GM12878 (cell line): ENCODE measurements around the gene DDIT4. TPM values are rescaled to one million over a fixed set of nuclear protein-coding genes. Genes with fewer than 3 reads are reported as not detected.

Experiments used
- ATAC-seq: fragments of 200-7000 bp; cut with Tn5 transposase; 3 replicates; pipeline ENCODE4 v1.9.1; 2020; ENCODE audit warnings: mild to moderate bottlenecking, moderate library complexity
- BruUV-seq: library from RNA; stranded (reverse); fragments of 400-500 nt; replicated peaks from 2 replicates; lab custom pipeline; 2021; lab: Mats Ljungman, UMichigan
- CTCF ChIA-PET: fragments of 300-600 bp; sonication (Branson Sonifier 250); formaldehyde crosslinking; extraction: SDS; loops from one replicate; lab custom pipeline; 2021; ENCODE audit warnings: inconsistent platforms; lab: Yijun Ruan, JAX
- POLR2A ChIA-PET: fragments of 350-600 bp; formaldehyde crosslinking; extraction: SDS; loops from one replicate; lab custom pipeline; 2021; ENCODE audit warnings: inconsistent platforms; lab: Charles Lee
- RAD21 ChIA-PET: fragments of 300-600 bp; sonication (Branson Sonifier 250); formaldehyde crosslinking; loops from one replicate; lab custom pipeline; 2023; ENCODE audit warnings: antibody characterized with exemption; ENCODE audit not compliant: unreplicated experiment; lab: Charles Lee
- SMC1A ChIA-PET: fragments of 300-600 bp; sonication (Branson Sonifier 250); formaldehyde crosslinking; loops from one replicate; lab custom pipeline; 2023; ENCODE audit not compliant: unreplicated experiment, uncharacterized antibody; lab: Charles Lee
- DNase-seq: peaks from one replicate; pipeline ENCODE4 v3.0.0-alpha.2; 2011; ENCODE audit warnings: low read depth, low spot score
- FAIRE-seq: peaks from 3 replicates; lab custom pipeline; 2011; peaks lifted over from hg19 to GRCh38; lab: Jason Lieb, UNC
- H2AFZ ChIP-seq: 2 replicates; pipeline ENCODE4 v1.6.0; 2011; ENCODE audit warnings: low read depth, low read length, control low read depth; ENCODE audit not compliant: control insufficient read depth
- H3K27ac ChIP-seq: 2 replicates; pipeline ENCODE4 v1.5.1; 2011; ENCODE audit warnings: control low read depth; ENCODE audit not compliant: control insufficient read depth, insufficient read depth
- H3K27me3 ChIP-seq, 2 experiments: replicated peaks in 1 of 2; 2 replicates each; pipeline versions ENCODE4 v1.6.0 to v1.6.1; 2011; ENCODE audit warnings: low read length in 1 of 2; ENCODE audit not compliant: control insufficient read depth in 2 of 2, insufficient read depth in 2 of 2
- H3K36me3 ChIP-seq, 2 experiments: 2 replicates each; pipeline ENCODE4 v1.5.1; 2011; ENCODE audit warnings: low read length in 1 of 2; ENCODE audit not compliant: control insufficient read depth in 2 of 2, insufficient read depth in 2 of 2
- H3K4me1 ChIP-seq: 2 replicates; pipeline ENCODE4 v1.6.1; 2011; ENCODE audit warnings: mild to moderate bottlenecking, low read length, moderate library complexity, mixed read lengths; ENCODE audit not compliant: control insufficient read depth, insufficient read depth
- H3K4me2 ChIP-seq: 2 replicates; pipeline ENCODE4 v1.6.0; 2011; ENCODE audit warnings: control low read depth; ENCODE audit not compliant: control insufficient read depth, insufficient read depth
- H3K4me3 ChIP-seq: fragments of 200-600 bp; sonication (generic); 2 replicates; pipeline ENCODE4 v1.5.1; 2016
- H3K79me2 ChIP-seq: 2 replicates; pipeline ENCODE4 v1.6.0; 2011; ENCODE audit warnings: low read length; ENCODE audit not compliant: control insufficient read depth, insufficient read depth
- H3K9ac ChIP-seq: 2 replicates; pipeline ENCODE4 v1.8.0; 2011; ENCODE audit warnings: low read length, control low read depth, mixed read lengths; ENCODE audit not compliant: control insufficient read depth, insufficient read depth
- H3K9me3 ChIP-seq: replicated peaks from 3 replicates; pipeline ENCODE4 v1.5.1; 2011; ENCODE audit warnings: mild to moderate bottlenecking, low read length; ENCODE audit not compliant: control insufficient read depth, insufficient read depth
- H4K20me1 ChIP-seq: 2 replicates; pipeline ENCODE4 v1.6.0; 2011; ENCODE audit not compliant: control insufficient read depth, insufficient read depth
- BRCA1 ChIP-seq: IDR thresholded peaks from 2 replicates; pipeline ENCODE4 v1.6.1; 2011; ENCODE audit warnings: low read depth, low read length, improper control_type of control experiment
- CBX5 ChIP-seq: sonication (generic); IDR thresholded peaks from 2 replicates; pipeline ENCODE4 v1.6.1; 2016; ENCODE audit warnings: low read depth, moderate library complexity, mild to moderate bottlenecking, inconsistent platforms
- CREM ChIP-seq: IDR thresholded peaks from 2 replicates; pipeline ENCODE4 v1.6.1; 2014; ENCODE audit warnings: antibody characterized with exemption, low read depth
- FOXK2 ChIP-seq: fragments of 450-650 bp; IDR thresholded peaks from 2 replicates; pipeline ENCODE4 v1.6.1; 2017; ENCODE audit warnings: mild to moderate bottlenecking, moderate library complexity
- HDGF ChIP-seq: fragments of 450-650 bp; IDR thresholded peaks from 2 replicates; pipeline ENCODE4 v1.6.1; 2016; ENCODE audit warnings: antibody characterized with exemption
- POLR2A ChIP-seq: IDR thresholded peaks from 2 replicates; pipeline ENCODE4 v1.6.1; 2011; ENCODE audit warnings: low read depth, mild to moderate bottlenecking, low read length
- RAD51 ChIP-seq: fragments of 450-650 bp; IDR thresholded peaks from 2 replicates; pipeline ENCODE4 v1.6.1; 2016; ENCODE audit warnings: moderate library complexity, mild to moderate bottlenecking, inconsistent platforms
- RUNX3 ChIP-seq: IDR thresholded peaks from 2 replicates; pipeline ENCODE4 v1.6.1; 2012; ENCODE audit warnings: low read length, inconsistent platforms
- SREBF2 ChIP-seq: IDR thresholded peaks from 2 replicates; pipeline ENCODE4 v1.6.1; 2012; ENCODE audit warnings: mild to moderate bottlenecking, low read length
- TCF7 ChIP-seq: IDR thresholded peaks from 2 replicates; pipeline ENCODE4 v1.6.1; 2014; ENCODE audit warnings: antibody characterized with exemption, borderline replicate concordance
- WRNIP1 ChIP-seq: IDR thresholded peaks from 2 replicates; pipeline ENCODE4 v1.6.1; 2011; ENCODE audit warnings: low read depth, low read length, improper control_type of control experiment, borderline replicate concordance
- ZBED1 ChIP-seq: IDR thresholded peaks from 2 replicates; pipeline ENCODE4 v1.6.1; 2016; ENCODE audit warnings: borderline replicate concordance
- ZNF207 ChIP-seq: fragments of 450-650 bp; IDR thresholded peaks from 2 replicates; pipeline ENCODE4 v1.6.1; 2014; ENCODE audit warnings: antibody characterized with exemption, mild to moderate bottlenecking, borderline replicate concordance
- WGBS: methylation state at CpG from one replicate; pipeline ENCODE4 v1.1.6; 2016; ENCODE audit warnings: low lambda C conversion rate; ENCODE audit not compliant: insufficient replicate concordance, insufficient coverage; ENCODE audit errors: missing lambda C conversion rate; 5-methylcytosine and 5-hydroxymethylcytosine counted together
- in situ Hi-C: fragments of 300-500 bp; cut with MboI; formaldehyde crosslinking; loops from 9 replicates; pipeline ENCODE4 v1.14.3; 2018; ENCODE audit warnings: mixed read lengths
- intact Hi-C: fragments of 100-400 bp; cut with micrococcal nuclease; formaldehyde crosslinking; loops from one replicate; pipeline ENCODE4 v1.14.2; 2022; ENCODE audit not compliant: unreplicated experiment
- polyA plus RNA-seq, 11 experiments: library from polyadenylated mRNA; depleted of rRNA in 4 of 11; unstranded in 6 of 11; stranded (reverse) in 5 of 11; fragments of >200 nt; fragmentation: Nextera tagmentation in 4 of 11; fragmentation: Illumina TruSeq in 1 of 11; extraction: Ambion mirVana in 4 of 11; extraction: Trizol in 1 of 11; gene quantifications; 1 replicate in 1 of 11; 2 replicates in 10 of 11; pipeline versions ENCODE4 v1.2.1 to v1.2.3, GENCODE V29; 2011 to 2016; ENCODE audit warnings: inconsistent platforms in 2 of 11, missing spikeins in 2 of 11, low read depth in 1 of 11
- total RNA-seq, 4 experiments: library from RNA; depleted of rRNA in 3 of 4; stranded (reverse); fragments of >200 nt in 3 of 4; fragmentation: Illumina TruSeq in 1 of 4; extraction: Trizol in 1 of 4; gene quantifications; 2 replicates each; pipeline versions ENCODE4 v1.2.1 to v1.2.3, GENCODE V29; 2013 to 2021
- TF ChIP-seq, protein P1 (sequence below): fragments of 450-650 bp; IDR thresholded peaks from 2 replicates; pipeline ENCODE4 v1.6.1; 2017; ENCODE audit warnings: mild to moderate bottlenecking, moderate library complexity
- TF ChIP-seq, protein P2 (sequence below): IDR thresholded peaks from 2 replicates; pipeline ENCODE4 v1.6.1; 2012; ENCODE audit warnings: mild to moderate bottlenecking, low read depth, low read length
- TF ChIP-seq, protein P3 (sequence below): fragments of 450-650 bp; IDR thresholded peaks from 2 replicates; pipeline ENCODE4 v1.6.1; 2016; ENCODE audit warnings: mild to moderate bottlenecking

The DDIT4 gene
- total and polyA plus RNA-seq, 10 of the 15 experiments (the other 5 are each of a cell fraction or from before 2014, with no cell fraction given): 2.1 to 277 (median 183) TPM

DNA sequence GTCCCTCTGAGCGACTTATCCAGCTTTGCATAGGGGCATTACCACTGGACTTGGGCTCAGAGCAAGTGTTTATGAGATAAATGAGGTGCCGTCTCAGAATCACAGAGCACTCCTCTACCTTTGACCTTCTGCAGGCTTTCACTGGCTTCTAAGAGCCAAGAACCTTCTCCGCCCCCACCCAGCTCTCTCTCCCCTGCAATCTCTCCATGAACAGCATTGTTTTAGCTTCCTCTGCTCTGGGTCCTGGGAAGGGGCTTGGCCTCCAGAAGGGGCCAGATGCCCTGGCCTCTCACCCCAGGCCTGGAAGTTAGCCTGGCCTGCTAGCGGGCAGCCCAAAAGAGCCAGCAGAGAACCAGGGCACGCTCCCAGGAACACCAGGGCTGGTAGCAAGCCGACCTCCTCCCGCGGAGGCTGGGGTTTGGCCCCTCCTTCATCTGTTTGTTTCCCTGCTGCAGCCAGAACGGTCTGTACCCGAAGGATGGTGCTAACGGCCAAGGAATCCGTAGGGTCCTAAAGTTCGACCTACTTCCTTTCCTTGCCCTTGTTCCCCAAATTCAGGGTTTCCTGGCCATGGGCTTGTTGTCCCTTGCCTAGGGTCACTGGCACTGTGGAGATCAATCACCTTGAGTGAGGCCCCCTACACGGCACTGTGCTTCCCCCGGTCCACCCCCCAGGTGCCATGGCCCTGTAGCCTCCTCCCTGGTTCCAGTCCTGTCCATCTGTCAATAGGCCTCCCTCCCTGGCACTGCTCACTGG lies 18.7 kb upstream of the DDIT4 start:
- Histone ChIP-seq H3K36me3 (no peaks in the 10 kb centered on the region), H3K9ac (peak overlapping the region; percentile 63), H3K4me1 (peaks cover 72% of the 10 kb centered on the region), H3K4me2 (peak overlapping the region; percentile 56), H3K27me3 (no peaks in the 10 kb centered on the region), H3K27ac (peak overlapping the region; percentile 90), H2AFZ (peak overlapping the region; percentile 80), H3K4me3 (peak overlapping the region; percentile 10; the same call in 1 of the 2 replicates), H3K9me3 (no peaks in the 10 kb centered on the region), H4K20me1 (no peaks in the 10 kb centered on the region), H3K79me2 (no peaks in the 10 kb centered on the region)
- ATAC-seq (peak; percentile 73), DNase-seq (no peak), FAIRE-seq (no peak)
- ChIA-PET SMC1A (interaction anchor here (0.6 to 21.0 kb wide), 21 partner anchors 8 to 440 kb away, joined by 3 to 275 read pairs (median 5); partner anchors contain the start of genes ANAPC16, ASCC1 and DDIT4), RAD21 (interaction anchor here (0.6 to 13.0 kb wide), 18 partner anchors 8 to 270 kb away, joined by 3 to 200 read pairs (median 7); partner anchors contain the start of genes ANAPC16, ASCC1 and DDIT4), POLR2A (interaction anchor here (0.5 to 11.6 kb wide), 27 partner anchors 8 to 413 kb away, joined by 3 to 84 read pairs (median 6); partner anchors contain the start of genes ASCC1 and DDIT4), CTCF (interaction anchor here (0.9 to 3.5 kb wide), 14 partner anchors 8 to 299 kb away, joined by 3 to 24 read pairs (median 6); no protein-coding TSS in a partner anchor)
- BruUV-seq: TSS peak; percentile 80
- intact Hi-C loops (no loop called here), in situ Hi-C loops (no loop called here)
- 49% methylated on average over 15 of the region's 15 CpGs for whole genome bisulfite sequencing
- TF ChIP-seq TCF7 (no peak), ZBED1 (no peak), CBX5 (no peak), POLR2A (peak; percentile 69), RUNX3 (0 out of 2 replicates have a peak, but pooled peaks have one; percentile 6), BRCA1 (no peak), RAD51 (no peak), CREM (no peak), ZNF207 (no peak), HDGF (peak; percentile 88; the same call in 1 of the 2 replicates), WRNIP1 (0 out of 2 replicates have a peak, but pooled peaks have one; percentile 46), FOXK2 (no peak), SREBF2 (no peak)
- TF ChIP-seq, protein P1, sequence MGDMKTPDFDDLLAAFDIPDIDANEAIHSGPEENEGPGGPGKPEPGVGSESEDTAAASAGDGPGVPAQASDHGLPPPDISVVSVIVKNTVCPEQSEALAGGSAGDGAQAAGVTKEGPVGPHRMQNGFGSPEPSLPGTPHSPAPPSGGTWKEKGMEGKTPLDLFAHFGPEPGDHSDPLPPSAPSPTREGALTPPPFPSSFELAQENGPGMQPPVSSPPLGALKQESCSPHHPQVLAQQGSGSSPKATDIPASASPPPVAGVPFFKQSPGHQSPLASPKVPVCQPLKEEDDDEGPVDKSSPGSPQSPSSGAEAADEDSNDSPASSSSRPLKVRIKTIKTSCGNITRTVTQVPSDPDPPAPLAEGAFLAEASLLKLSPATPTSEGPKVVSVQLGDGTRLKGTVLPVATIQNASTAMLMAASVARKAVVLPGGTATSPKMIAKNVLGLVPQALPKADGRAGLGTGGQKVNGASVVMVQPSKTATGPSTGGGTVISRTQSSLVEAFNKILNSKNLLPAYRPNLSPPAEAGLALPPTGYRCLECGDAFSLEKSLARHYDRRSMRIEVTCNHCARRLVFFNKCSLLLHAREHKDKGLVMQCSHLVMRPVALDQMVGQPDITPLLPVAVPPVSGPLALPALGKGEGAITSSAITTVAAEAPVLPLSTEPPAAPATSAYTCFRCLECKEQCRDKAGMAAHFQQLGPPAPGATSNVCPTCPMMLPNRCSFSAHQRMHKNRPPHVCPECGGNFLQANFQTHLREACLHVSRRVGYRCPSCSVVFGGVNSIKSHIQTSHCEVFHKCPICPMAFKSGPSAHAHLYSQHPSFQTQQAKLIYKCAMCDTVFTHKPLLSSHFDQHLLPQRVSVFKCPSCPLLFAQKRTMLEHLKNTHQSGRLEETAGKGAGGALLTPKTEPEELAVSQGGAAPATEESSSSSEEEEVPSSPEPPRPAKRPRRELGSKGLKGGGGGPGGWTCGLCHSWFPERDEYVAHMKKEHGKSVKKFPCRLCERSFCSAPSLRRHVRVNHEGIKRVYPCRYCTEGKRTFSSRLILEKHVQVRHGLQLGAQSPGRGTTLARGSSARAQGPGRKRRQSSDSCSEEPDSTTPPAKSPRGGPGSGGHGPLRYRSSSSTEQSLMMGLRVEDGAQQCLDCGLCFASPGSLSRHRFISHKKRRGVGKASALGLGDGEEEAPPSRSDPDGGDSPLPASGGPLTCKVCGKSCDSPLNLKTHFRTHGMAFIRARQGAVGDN: peak; percentile 83; the same call in 1 of the 2 replicates
- TF ChIP-seq, protein P2, sequence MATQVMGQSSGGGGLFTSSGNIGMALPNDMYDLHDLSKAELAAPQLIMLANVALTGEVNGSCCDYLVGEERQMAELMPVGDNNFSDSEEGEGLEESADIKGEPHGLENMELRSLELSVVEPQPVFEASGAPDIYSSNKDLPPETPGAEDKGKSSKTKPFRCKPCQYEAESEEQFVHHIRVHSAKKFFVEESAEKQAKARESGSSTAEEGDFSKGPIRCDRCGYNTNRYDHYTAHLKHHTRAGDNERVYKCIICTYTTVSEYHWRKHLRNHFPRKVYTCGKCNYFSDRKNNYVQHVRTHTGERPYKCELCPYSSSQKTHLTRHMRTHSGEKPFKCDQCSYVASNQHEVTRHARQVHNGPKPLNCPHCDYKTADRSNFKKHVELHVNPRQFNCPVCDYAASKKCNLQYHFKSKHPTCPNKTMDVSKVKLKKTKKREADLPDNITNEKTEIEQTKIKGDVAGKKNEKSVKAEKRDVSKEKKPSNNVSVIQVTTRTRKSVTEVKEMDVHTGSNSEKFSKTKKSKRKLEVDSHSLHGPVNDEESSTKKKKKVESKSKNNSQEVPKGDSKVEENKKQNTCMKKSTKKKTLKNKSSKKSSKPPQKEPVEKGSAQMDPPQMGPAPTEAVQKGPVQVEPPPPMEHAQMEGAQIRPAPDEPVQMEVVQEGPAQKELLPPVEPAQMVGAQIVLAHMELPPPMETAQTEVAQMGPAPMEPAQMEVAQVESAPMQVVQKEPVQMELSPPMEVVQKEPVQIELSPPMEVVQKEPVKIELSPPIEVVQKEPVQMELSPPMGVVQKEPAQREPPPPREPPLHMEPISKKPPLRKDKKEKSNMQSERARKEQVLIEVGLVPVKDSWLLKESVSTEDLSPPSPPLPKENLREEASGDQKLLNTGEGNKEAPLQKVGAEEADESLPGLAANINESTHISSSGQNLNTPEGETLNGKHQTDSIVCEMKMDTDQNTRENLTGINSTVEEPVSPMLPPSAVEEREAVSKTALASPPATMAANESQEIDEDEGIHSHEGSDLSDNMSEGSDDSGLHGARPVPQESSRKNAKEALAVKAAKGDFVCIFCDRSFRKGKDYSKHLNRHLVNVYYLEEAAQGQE: no peak
- TF ChIP-seq, protein P3, sequence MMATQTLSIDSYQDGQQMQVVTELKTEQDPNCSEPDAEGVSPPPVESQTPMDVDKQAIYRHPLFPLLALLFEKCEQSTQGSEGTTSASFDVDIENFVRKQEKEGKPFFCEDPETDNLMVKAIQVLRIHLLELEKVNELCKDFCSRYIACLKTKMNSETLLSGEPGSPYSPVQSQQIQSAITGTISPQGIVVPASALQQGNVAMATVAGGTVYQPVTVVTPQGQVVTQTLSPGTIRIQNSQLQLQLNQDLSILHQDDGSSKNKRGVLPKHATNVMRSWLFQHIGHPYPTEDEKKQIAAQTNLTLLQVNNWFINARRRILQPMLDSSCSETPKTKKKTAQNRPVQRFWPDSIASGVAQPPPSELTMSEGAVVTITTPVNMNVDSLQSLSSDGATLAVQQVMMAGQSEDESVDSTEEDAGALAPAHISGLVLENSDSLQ: peak; percentile 9; the same call in 1 of the 2 replicates
